SHP77 treated with DMSO at 0.1 percent for 48 hours (cell line): Measurements from ENCODE around the gene SYNJ2.
"Not testable (repeated sequence)": the region's sequence is repeated elsewhere in the genome, so short reads cannot be mapped to it uniquely, and the experiment has no call there.

ENCODE experiments used
- DNase-seq: peaks from one replicate; lab custom pipeline; 2025; lab: John Stamatoyannopoulos, UW

Gene SYNJ2

GRCh38 chr6:157981395-157982101 lies at the start of gene SYNJ2:
Gene SYNJ2 (plus strand): TSS chr6:157981863. CDS start chr6:157981962, 99 bp downstream.
- peak; percentile 41 for DNase-seq

- no peak for DNase-seq
Measured at GRCh38 chr6:157935786-157936185, 45.9 kb upstream of the SYNJ2 start.

- no peak for DNase-seq
Measured at GRCh38 chr6:157937318-157937717, 44.3 kb upstream of the SYNJ2 start.

- DNase-seq, result no peak
Measured at GRCh38 chr6:157937916-157938315, 43.7 kb upstream of the SYNJ2 start.

- DNase-seq, result not testable (repeated sequence)
Measured at GRCh38 chr6:157940375-157941036, 41.2 kb upstream of the SYNJ2 start.

GRCh38 chr6:157941101-157941863 lies 40.4 kb upstream of the SYNJ2 start:
- no peak for DNase-seq

GRCh38 chr6:157942351-157942750 lies 39.3 kb upstream of the SYNJ2 start:
- DNase-seq, result no peak

GRCh38 chr6:157943249-157943963 lies 38.3 kb upstream of the SYNJ2 start:
- DNase-seq, result no peak

- no peak for DNase-seq
Measured at GRCh38 chr6:157943964-157944283, 37.7 kb upstream of the SYNJ2 start.

GRCh38 chr6:157944983-157945931 lies 36.4 kb upstream of the SYNJ2 start:
- no peak for DNase-seq

- no peak for DNase-seq
Measured at GRCh38 chr6:157946053-157946617, 35.5 kb upstream of the SYNJ2 start.

- no peak for DNase-seq
Measured at GRCh38 chr6:157946865-157947532, 34.7 kb upstream of the SYNJ2 start.

GRCh38 chr6:157950899-157951298 lies 30.8 kb upstream of the SYNJ2 start:
- DNase-seq, result not testable (repeated sequence)

GRCh38 chr6:157951828-157952227 lies 29.8 kb upstream of the SYNJ2 start:
- DNase-seq, result no peak

- DNase-seq, result no peak
Measured at GRCh38 chr6:157952861-157953351, 28.8 kb upstream of the SYNJ2 start.

GRCh38 chr6:157953580-157954091 lies 28.0 kb upstream of the SYNJ2 start:
- DNase-seq, result peak; percentile 70

GRCh38 chr6:157954150-157955117 lies 27.2 kb upstream of the SYNJ2 start:
- peak; percentile 70 for DNase-seq

GRCh38 chr6:157955675-157956074 lies 26.0 kb upstream of the SYNJ2 start:
- DNase-seq, result no peak
